WTC11 (cell line): ENCODE measurements around the gene DCAF5. TPM values are rescaled to one million over a fixed set of nuclear protein-coding genes. Genes with fewer than 3 reads are reported as not detected.
"Not testable (repeated sequence)": the region's sequence is repeated elsewhere in the genome, so short reads cannot be mapped to it uniquely, and the experiment has no call there.

Experiments
- ATAC-seq: fragments of 200-7000 bp; cut with Tn5 transposase; 2 replicates; pipeline ENCODE4 v1.10.0; 2021; ENCODE audit warnings: mild to moderate bottlenecking, moderate library complexity
- CTCF ChIA-PET: fragments of 300-600 bp; sonication (Branson Sonifier 250); formaldehyde crosslinking; loops from one replicate; lab custom pipeline; 2021; ENCODE audit warnings: antibody characterized with exemption; lab: Charles Lee
- POLR2A ChIA-PET: fragments of 350-600 bp; sonication (Branson Sonifier 250); formaldehyde crosslinking; loops from one replicate; lab custom pipeline; 2021; ENCODE audit warnings: antibody characterized with exemption; lab: Charles Lee
- DNase-seq: peaks from one replicate; pipeline ENCODE4 v3.0.0; 2021; ENCODE audit warnings: low spot score
- H3K27ac Mint-ChIP-seq: 2 replicates; pipeline ENCODE4 v1.8.0; 2021; ENCODE audit warnings: mixed read lengths
- H3K27me3 Mint-ChIP-seq: 2 replicates; pipeline ENCODE4 v1.8.0; 2021; ENCODE audit warnings: low read depth, mild to moderate bottlenecking, moderate library complexity, mixed read lengths
- H3K36me3 Mint-ChIP-seq: 2 replicates; pipeline ENCODE4 v1.8.0; 2021; ENCODE audit warnings: mixed read lengths
- H3K4me1 Mint-ChIP-seq: 2 replicates; pipeline ENCODE4 v1.8.0; 2022; ENCODE audit warnings: mixed read lengths
- H3K4me3 Mint-ChIP-seq: 2 replicates; pipeline ENCODE4 v1.8.0; 2021; ENCODE audit warnings: mild to moderate bottlenecking, moderate library complexity, mixed read lengths
- H3K9me3 Mint-ChIP-seq: 2 replicates; pipeline ENCODE4 v1.8.0; 2021; ENCODE audit warnings: mixed read lengths
- CREB1 ChIP-seq: sonication (generic); formaldehyde crosslinking; IDR thresholded peaks from 2 replicates; pipeline ENCODE4 v1.8.0; 2023; ENCODE audit warnings: mild to moderate bottlenecking, missing genetic modification reagents
- GABPB1 ChIP-seq: sonication (generic); formaldehyde crosslinking; IDR thresholded peaks from 2 replicates; pipeline ENCODE4 v1.8.1; 2023; ENCODE audit warnings: mild to moderate bottlenecking, missing genetic modification reagents
- IRF2 ChIP-seq: sonication (generic); formaldehyde crosslinking; IDR thresholded peaks from 2 replicates; pipeline ENCODE4 v1.8.0; 2022; ENCODE audit warnings: low read depth, missing genetic modification reagents, borderline replicate concordance
- JUN ChIP-seq: sonication (generic); formaldehyde crosslinking; IDR thresholded peaks from 2 replicates; pipeline ENCODE4 v1.8.0; 2023; ENCODE audit warnings: mild to moderate bottlenecking, missing genetic modification reagents
- MXD4 ChIP-seq: fragments of 250-450 bp; sonication (Bioruptor Pico); IDR thresholded peaks from 2 replicates; pipeline ENCODE4 v1.8.0; 2021; ENCODE audit warnings: mild to moderate bottlenecking, moderate library complexity, borderline replicate concordance
- MYBL2 ChIP-seq: sonication (generic); formaldehyde crosslinking; IDR thresholded peaks from 2 replicates; pipeline ENCODE4 v1.8.1; 2023; ENCODE audit warnings: mild to moderate bottlenecking, moderate library complexity, missing genetic modification reagents
- NFE2L1 ChIP-seq: sonication (generic); formaldehyde crosslinking; IDR thresholded peaks from 2 replicates; pipeline ENCODE4 v1.8.1; 2023; ENCODE audit warnings: missing genetic modification reagents
- NFYB ChIP-seq: sonication (generic); formaldehyde crosslinking; conservative IDR thresholded peaks from 2 replicates; pipeline ENCODE4 v1.8.0; 2022; ENCODE audit warnings: low read depth, missing genetic modification reagents
- NR1H2 ChIP-seq: sonication (generic); formaldehyde crosslinking; IDR thresholded peaks from 2 replicates; pipeline ENCODE4 v1.9.0; 2021; ENCODE audit warnings: mild to moderate bottlenecking, moderate library complexity, missing genetic modification reagents
- PRRX2 ChIP-seq: fragments of 250-450 bp; sonication (Bioruptor Pico); IDR thresholded peaks from 2 replicates; pipeline ENCODE4 v1.8.0; 2021; ENCODE audit warnings: mild to moderate bottlenecking
- TCF7 ChIP-seq: sonication (generic); formaldehyde crosslinking; IDR thresholded peaks from 2 replicates; pipeline ENCODE4 v1.8.0; 2022; ENCODE audit warnings: mild to moderate bottlenecking, low read depth, missing genetic modification reagents, moderate library complexity
- ZNF121 ChIP-seq: sonication (generic); formaldehyde crosslinking; IDR thresholded peaks from 2 replicates; pipeline ENCODE4 v1.8.0; 2023; ENCODE audit warnings: missing genetic modification reagents
- total RNA-seq: library from RNA; stranded (reverse); gene quantifications from 3 replicates; pipeline ENCODE4 v1.2.3, GENCODE V29; 2021
- TF ChIP-seq, protein P1 (sequence below): sonication (generic); formaldehyde crosslinking; IDR thresholded peaks from 2 replicates; pipeline ENCODE4 v1.8.1; 2022; ENCODE audit warnings: low read depth, mild to moderate bottlenecking, moderate library complexity, missing genetic modification reagents, borderline replicate concordance
- TF ChIP-seq, protein P2 (sequence below): fragments of 250-450 bp; sonication (Bioruptor Pico); conservative IDR thresholded peaks from 2 replicates; pipeline ENCODE4 v1.9.0; 2021; ENCODE audit warnings: mild to moderate bottlenecking
- TF ChIP-seq, protein P3 (sequence below): sonication (generic); formaldehyde crosslinking; IDR thresholded peaks from 2 replicates; pipeline ENCODE4 v1.8.0; 2023; ENCODE audit warnings: mild to moderate bottlenecking, missing genetic modification reagents
- TF ChIP-seq, protein P4 (sequence below): sonication (generic); formaldehyde crosslinking; IDR thresholded peaks from 2 replicates; pipeline ENCODE4 v1.8.0; 2023; ENCODE audit warnings: missing genetic modification reagents, mild to moderate bottlenecking, borderline replicate concordance
- TF ChIP-seq, protein P5 (sequence below): fragments of 250-450 bp; sonication (Bioruptor Pico); IDR thresholded peaks from 2 replicates; pipeline ENCODE4 v1.9.0; 2021; ENCODE audit warnings: moderate library complexity, mild to moderate bottlenecking, inconsistent platforms, borderline replicate concordance
- TF ChIP-seq, protein P6 (sequence below): sonication (generic); formaldehyde crosslinking; IDR thresholded peaks from 2 replicates; pipeline ENCODE4 v1.8.1; 2022; ENCODE audit warnings: mild to moderate bottlenecking, moderate library complexity, missing genetic modification reagents
- TF ChIP-seq, protein P7 (sequence below): sonication (generic); formaldehyde crosslinking; IDR thresholded peaks from 2 replicates; pipeline ENCODE4 v1.8.0; 2022; ENCODE audit warnings: mild to moderate bottlenecking, missing genetic modification reagents

DCAF5 gene
- total RNA-seq, 1 experiment from 2014 or later, result 30.3 TPM

DNA sequence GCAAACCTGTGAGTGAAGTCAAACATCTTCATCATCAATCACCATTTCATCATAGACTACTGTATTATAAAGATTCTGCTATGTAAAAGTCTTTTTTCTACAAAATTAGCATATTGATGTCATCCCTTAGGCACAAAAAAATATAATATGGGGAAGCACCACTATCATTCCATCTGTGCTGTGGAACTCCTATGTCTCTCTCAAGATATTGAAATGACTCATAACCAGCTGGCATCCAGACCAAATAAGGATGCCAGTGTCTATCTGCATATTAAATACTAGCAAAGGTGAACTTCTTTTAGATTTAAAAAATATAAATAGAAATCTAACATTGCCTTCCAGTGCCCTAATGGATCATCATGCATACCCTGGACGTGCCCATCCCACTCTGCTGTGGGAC lies 17.9 kb upstream of the DCAF5 start:
- CTCF ChIA-PET, result no interaction called here
- no peak for TF ChIP-seq MXD4 (CRISPR knock-in tag)
- TF ChIP-seq ZNF121 (CRISPR knock-in tag), result no peak
- TF ChIP-seq, protein P1, sequence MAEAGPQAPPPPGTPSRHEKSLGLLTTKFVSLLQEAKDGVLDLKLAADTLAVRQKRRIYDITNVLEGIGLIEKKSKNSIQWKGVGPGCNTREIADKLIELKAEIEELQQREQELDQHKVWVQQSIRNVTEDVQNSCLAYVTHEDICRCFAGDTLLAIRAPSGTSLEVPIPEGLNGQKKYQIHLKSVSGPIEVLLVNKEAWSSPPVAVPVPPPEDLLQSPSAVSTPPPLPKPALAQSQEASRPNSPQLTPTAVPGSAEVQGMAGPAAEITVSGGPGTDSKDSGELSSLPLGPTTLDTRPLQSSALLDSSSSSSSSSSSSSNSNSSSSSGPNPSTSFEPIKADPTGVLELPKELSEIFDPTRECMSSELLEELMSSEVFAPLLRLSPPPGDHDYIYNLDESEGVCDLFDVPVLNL, result no peak
- TF ChIP-seq TCF7 (CRISPR knock-in tag), result no peak
- TF ChIP-seq, protein P2, sequence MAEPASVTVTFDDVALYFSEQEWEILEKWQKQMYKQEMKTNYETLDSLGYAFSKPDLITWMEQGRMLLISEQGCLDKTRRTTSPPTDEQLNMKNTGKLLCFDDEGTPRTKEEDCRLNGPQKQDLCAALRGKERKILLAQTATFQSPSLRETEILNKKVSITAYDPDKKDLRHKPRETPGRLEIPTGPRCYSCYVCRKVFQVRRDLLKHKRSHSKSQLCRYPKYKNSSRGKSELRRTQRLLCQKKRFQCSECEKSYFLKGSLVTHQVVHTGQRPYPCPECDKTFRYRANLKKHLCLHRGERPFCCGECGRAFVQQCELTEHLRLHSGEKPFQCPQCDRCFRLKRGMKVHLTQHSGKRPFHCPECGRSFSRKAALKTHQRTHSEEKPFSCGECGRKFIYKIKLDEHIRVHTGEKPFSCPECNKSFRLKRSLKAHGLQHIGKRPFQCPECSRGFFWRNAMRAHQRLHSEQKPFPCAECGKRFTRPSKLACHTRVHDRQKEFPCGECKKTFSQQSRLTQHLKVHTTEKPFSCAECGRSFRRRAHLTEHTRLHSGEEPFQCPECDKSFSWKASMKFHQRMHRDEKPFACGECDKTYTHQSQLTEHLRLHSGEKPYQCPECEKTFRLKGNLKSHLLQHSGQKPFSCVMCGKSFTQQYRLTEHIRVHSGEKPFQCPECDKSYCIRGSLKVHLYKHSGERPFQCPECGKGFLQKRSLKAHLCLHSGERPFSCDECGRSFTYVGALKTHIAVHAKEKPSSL (CRISPR knock-in tag), result no peak
- TF ChIP-seq, protein P3, sequence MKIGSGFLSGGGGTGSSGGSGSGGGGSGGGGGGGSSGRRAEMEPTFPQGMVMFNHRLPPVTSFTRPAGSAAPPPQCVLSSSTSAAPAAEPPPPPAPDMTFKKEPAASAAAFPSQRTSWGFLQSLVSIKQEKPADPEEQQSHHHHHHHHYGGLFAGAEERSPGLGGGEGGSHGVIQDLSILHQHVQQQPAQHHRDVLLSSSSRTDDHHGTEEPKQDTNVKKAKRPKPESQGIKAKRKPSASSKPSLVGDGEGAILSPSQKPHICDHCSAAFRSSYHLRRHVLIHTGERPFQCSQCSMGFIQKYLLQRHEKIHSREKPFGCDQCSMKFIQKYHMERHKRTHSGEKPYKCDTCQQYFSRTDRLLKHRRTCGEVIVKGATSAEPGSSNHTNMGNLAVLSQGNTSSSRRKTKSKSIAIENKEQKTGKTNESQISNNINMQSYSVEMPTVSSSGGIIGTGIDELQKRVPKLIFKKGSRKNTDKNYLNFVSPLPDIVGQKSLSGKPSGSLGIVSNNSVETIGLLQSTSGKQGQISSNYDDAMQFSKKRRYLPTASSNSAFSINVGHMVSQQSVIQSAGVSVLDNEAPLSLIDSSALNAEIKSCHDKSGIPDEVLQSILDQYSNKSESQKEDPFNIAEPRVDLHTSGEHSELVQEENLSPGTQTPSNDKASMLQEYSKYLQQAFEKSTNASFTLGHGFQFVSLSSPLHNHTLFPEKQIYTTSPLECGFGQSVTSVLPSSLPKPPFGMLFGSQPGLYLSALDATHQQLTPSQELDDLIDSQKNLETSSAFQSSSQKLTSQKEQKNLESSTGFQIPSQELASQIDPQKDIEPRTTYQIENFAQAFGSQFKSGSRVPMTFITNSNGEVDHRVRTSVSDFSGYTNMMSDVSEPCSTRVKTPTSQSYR, result no peak
- TF ChIP-seq NR1H2 (CRISPR knock-in tag), result no peak
- TF ChIP-seq NFYB (CRISPR knock-in tag), result no peak
- TF ChIP-seq GABPB1 (CRISPR knock-in tag), result no peak
- TF ChIP-seq, all 79 proteins: peak for 0
- no peak for DNase-seq
- no peak for ATAC-seq
- H3K27ac Mint-ChIP-seq, result no peak overlapping the region
- no peaks in the 10 kb centered on the region for H3K36me3 Mint-ChIP-seq
- no peak overlapping the region for H3K4me3 Mint-ChIP-seq
- peaks cover 2% of the 10 kb centered on the region; the same call in 1 of the 2 replicates for H3K27me3 Mint-ChIP-seq
- POLR2A ChIA-PET, result no interaction called here
- H3K9me3 Mint-ChIP-seq, result peaks cover 2% of the 10 kb centered on the region
- no peaks in the 10 kb centered on the region; the same call in 1 of the 2 replicates for H3K4me1 Mint-ChIP-seq

DNA sequence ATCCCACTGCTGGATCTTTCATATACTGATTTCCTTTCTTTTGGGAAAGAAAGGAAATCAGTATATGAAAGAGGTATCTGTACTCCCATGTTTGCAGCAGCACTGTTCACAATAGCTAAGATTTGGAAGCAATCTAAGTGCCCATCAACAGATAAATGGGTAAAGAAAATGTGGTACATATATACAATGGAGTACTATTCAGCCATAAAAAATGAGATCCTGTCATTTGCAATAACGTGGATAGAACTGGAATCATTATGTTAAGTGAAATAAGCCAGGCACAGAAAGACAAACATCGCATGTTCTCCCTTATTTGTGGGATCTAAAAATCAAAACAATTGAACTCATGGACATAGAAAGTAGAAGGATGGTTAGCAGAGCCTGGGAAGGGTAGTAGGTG lies 12.9 kb upstream of the DCAF5 start:
- not testable (repeated sequence) for H3K36me3 Mint-ChIP-seq
- CTCF ChIA-PET, result interaction anchor here (0.6 kb wide), 1 partner anchor 102 kb away, joined by 3 read pairs; no protein-coding TSS in a partner anchor
- peaks cover 32% of the 10 kb centered on the region for H3K27me3 Mint-ChIP-seq

DNA sequence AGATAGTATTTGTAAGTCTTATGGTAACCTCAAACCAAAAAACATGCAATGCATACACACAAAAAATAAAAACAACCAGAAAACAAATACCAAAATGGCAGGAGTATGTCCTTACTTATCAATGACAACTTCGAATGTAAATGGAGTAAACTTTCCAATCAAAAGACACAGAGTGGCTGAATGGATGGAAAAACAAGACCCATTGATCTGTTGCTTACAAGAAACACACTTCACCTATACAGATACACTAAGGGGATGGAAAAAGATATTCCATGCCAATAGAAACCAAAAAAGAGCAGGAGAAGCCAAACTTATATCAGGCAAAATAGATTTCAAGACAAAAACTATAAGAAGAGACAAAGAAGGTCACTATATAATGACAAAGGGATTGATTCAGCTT lies 8.7 kb upstream of the DCAF5 start:
- no peak for ATAC-seq
- Mint-ChIP-seq H3K27ac (no peak overlapping the region), H3K36me3 (peaks cover 7% of the 10 kb centered on the region), H3K4me3 (no peak overlapping the region), H3K27me3 (peaks cover 32% of the 10 kb centered on the region), H3K9me3 (peaks cover 31% of the 10 kb centered on the region), H3K4me1 (no peaks in the 10 kb centered on the region)
- ChIA-PET CTCF (no interaction called here), POLR2A (no interaction called here)
- no peak for DNase-seq
- TF ChIP-seq, protein P4, sequence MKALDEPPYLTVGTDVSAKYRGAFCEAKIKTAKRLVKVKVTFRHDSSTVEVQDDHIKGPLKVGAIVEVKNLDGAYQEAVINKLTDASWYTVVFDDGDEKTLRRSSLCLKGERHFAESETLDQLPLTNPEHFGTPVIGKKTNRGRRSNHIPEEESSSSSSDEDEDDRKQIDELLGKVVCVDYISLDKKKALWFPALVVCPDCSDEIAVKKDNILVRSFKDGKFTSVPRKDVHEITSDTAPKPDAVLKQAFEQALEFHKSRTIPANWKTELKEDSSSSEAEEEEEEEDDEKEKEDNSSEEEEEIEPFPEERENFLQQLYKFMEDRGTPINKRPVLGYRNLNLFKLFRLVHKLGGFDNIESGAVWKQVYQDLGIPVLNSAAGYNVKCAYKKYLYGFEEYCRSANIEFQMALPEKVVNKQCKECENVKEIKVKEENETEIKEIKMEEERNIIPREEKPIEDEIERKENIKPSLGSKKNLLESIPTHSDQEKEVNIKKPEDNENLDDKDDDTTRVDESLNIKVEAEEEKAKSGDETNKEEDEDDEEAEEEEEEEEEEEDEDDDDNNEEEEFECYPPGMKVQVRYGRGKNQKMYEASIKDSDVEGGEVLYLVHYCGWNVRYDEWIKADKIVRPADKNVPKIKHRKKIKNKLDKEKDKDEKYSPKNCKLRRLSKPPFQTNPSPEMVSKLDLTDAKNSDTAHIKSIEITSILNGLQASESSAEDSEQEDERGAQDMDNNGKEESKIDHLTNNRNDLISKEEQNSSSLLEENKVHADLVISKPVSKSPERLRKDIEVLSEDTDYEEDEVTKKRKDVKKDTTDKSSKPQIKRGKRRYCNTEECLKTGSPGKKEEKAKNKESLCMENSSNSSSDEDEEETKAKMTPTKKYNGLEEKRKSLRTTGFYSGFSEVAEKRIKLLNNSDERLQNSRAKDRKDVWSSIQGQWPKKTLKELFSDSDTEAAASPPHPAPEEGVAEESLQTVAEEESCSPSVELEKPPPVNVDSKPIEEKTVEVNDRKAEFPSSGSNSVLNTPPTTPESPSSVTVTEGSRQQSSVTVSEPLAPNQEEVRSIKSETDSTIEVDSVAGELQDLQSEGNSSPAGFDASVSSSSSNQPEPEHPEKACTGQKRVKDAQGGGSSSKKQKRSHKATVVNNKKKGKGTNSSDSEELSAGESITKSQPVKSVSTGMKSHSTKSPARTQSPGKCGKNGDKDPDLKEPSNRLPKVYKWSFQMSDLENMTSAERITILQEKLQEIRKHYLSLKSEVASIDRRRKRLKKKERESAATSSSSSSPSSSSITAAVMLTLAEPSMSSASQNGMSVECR, result no peak
- no peak for TF ChIP-seq JUN (CRISPR knock-in tag)
- no peak for TF ChIP-seq IRF2 (CRISPR knock-in tag)
- TF ChIP-seq CREB1 (CRISPR knock-in tag), result no peak
- TF ChIP-seq, protein P5, sequence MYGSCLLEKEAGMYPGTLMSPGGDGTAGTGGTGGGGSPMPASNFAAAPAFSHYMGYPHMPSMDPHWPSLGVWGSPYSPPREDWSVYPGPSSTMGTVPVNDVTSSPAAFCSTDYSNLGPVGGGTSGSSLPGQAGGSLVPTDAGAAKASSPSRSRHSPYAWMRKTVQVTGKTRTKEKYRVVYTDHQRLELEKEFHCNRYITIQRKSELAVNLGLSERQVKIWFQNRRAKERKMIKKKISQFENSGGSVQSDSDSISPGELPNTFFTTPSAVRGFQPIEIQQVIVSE (CRISPR knock-in tag), result no peak
- no peak for TF ChIP-seq MYBL2
- TF ChIP-seq, protein P6, sequence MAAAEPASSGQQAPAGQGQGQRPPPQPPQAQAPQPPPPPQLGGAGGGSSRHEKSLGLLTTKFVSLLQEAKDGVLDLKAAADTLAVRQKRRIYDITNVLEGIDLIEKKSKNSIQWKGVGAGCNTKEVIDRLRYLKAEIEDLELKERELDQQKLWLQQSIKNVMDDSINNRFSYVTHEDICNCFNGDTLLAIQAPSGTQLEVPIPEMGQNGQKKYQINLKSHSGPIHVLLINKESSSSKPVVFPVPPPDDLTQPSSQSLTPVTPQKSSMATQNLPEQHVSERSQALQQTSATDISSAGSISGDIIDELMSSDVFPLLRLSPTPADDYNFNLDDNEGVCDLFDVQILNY (CRISPR knock-in tag), result no peak
- no peak for TF ChIP-seq NFE2L1 (CRISPR knock-in tag)
- TF ChIP-seq, protein P7, sequence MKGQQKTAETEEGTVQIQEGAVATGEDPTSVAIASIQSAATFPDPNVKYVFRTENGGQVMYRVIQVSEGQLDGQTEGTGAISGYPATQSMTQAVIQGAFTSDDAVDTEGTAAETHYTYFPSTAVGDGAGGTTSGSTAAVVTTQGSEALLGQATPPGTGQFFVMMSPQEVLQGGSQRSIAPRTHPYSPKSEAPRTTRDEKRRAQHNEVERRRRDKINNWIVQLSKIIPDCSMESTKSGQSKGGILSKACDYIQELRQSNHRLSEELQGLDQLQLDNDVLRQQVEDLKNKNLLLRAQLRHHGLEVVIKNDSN (CRISPR knock-in tag), result no peak
- TF ChIP-seq MXD4 (CRISPR knock-in tag), result no peak
- TF ChIP-seq PRRX2 (CRISPR knock-in tag), result no peak

More for the DNA sequence above, 12.9 kb upstream of the DCAF5 start:
- ATAC-seq, POLR2A ChIA-PET, H3K4me3 Mint-ChIP-seq, H3K27ac Mint-ChIP-seq, H3K4me1 Mint-ChIP-seq, DNase-seq: not testable (repeated sequence)
- H3K9me3 Mint-ChIP-seq, result peaks cover 31% of the 10 kb centered on the region
